SK-N-SH treated with all-trans-retinoic acid at 6 μM for 48 hours (cell line): ENCODE results near the gene ADI1.

Experiments used
- ARNTL ChIP-seq: fragments of 450-650 bp; formaldehyde crosslinking; IDR thresholded peaks from 2 replicates; pipeline ENCODE4 v1.5.0; 2020; ENCODE audit warnings: low read depth, mild to moderate bottlenecking, moderate library complexity, borderline replicate concordance
- BACH2 ChIP-seq: fragments of 250-450 bp; sonication (Bioruptor Pico); IDR thresholded peaks from 2 replicates; pipeline ENCODE4 v1.9.0; 2021; ENCODE audit warnings: mild to moderate bottlenecking, borderline replicate concordance
- CREB5 ChIP-seq: fragments of 250-450 bp; sonication (Bioruptor Pico); IDR thresholded peaks from 2 replicates; pipeline ENCODE4 v1.5.1; 2020; ENCODE audit warnings: low read depth, mild to moderate bottlenecking, moderate library complexity
- CSDC2 ChIP-seq: fragments of 250-450 bp; sonication (Bioruptor Pico); IDR thresholded peaks from 2 replicates; pipeline ENCODE4 v1.5.0; 2020; ENCODE audit warnings: mild to moderate bottlenecking, moderate library complexity
- GLIS3 ChIP-seq: fragments of 250-450 bp; sonication (Bioruptor Pico); IDR thresholded peaks from 2 replicates; pipeline ENCODE4 v1.5.0; 2020; ENCODE audit warnings: mild to moderate bottlenecking, moderate library complexity
- PATZ1 ChIP-seq: fragments of 250-450 bp; sonication (Bioruptor Pico); IDR thresholded peaks from 2 replicates; pipeline ENCODE4 v1.8.0; 2020; ENCODE audit warnings: mild to moderate bottlenecking, moderate library complexity, borderline replicate concordance
- PPARA ChIP-seq: fragments of 250-450 bp; sonication (Bioruptor Pico); IDR thresholded peaks from 2 replicates; pipeline ENCODE4 v1.5.0; 2020; ENCODE audit warnings: mild to moderate bottlenecking, borderline replicate concordance
- RARB ChIP-seq: fragments of 250-450 bp; sonication (Bioruptor Pico); IDR thresholded peaks from 2 replicates; pipeline ENCODE4 v1.8.0; 2021; ENCODE audit warnings: mild to moderate bottlenecking, moderate library complexity
- TSHZ2 ChIP-seq: fragments of 250-450 bp; sonication (Bioruptor Pico); IDR thresholded peaks from 2 replicates; pipeline ENCODE4 v1.5.0; 2020; ENCODE audit warnings: mild to moderate bottlenecking, moderate library complexity
- ZC3H10 ChIP-seq: fragments of 250-450 bp; sonication (Bioruptor Pico); IDR thresholded peaks from 2 replicates; pipeline ENCODE4 v1.5.1; 2021; ENCODE audit warnings: mild to moderate bottlenecking, moderate library complexity
- ZFP3 ChIP-seq: fragments of 250-450 bp; sonication (Bioruptor Pico); IDR thresholded peaks from 2 replicates; pipeline ENCODE4 v1.5.0; 2020; ENCODE audit warnings: mild to moderate bottlenecking, moderate library complexity
- ZFP30 ChIP-seq: fragments of 450-650 bp; formaldehyde crosslinking; IDR thresholded peaks from 2 replicates; pipeline ENCODE4 v1.5.0; 2022; ENCODE audit warnings: mild to moderate bottlenecking, moderate library complexity
- ZNF565 ChIP-seq: fragments of 450-650 bp; formaldehyde crosslinking; conservative IDR thresholded peaks from 2 replicates; pipeline ENCODE4 v1.5.0; 2020; ENCODE audit warnings: low read depth, mild to moderate bottlenecking, moderate library complexity
- ZNF8 ChIP-seq: fragments of 450-650 bp; formaldehyde crosslinking; IDR thresholded peaks from 2 replicates; pipeline ENCODE4 v1.5.0; 2020; ENCODE audit warnings: mild to moderate bottlenecking, moderate library complexity

- TF ChIP-seq ZC3H10 (CRISPR knock-in tag) (no peak), PATZ1 (CRISPR knock-in tag) (no peak), RARB (CRISPR knock-in tag) (no peak), TSHZ2 (no peak), PPARA (CRISPR knock-in tag) (no peak), ZNF8 (CRISPR knock-in tag) (no peak), ZNF565 (CRISPR knock-in tag) (no peak), ARNTL (CRISPR knock-in tag) (no peak), BACH2 (no peak), ZFP3 (CRISPR knock-in tag) (no peak), GLIS3 (CRISPR knock-in tag) (no peak), ZFP30 (no peak), CSDC2 (CRISPR knock-in tag) (no peak), CREB5 (CRISPR knock-in tag) (no peak)
Observed at GRCh38 chr2:3449936-3450335, 69.4 kb downstream of the ADI1 start.
